NCI-H1694 treated with DMSO at 0.1 percent for 48 hours (cell line): Measurements from ENCODE around the gene LDB3.
"Not testable (repeated sequence)": the region's sequence is repeated elsewhere in the genome, so short reads cannot be mapped to it uniquely, and the experiment has no call there.

Experiments
- DNase-seq: peaks from one replicate; lab custom pipeline; 2025; lab: John Stamatoyannopoulos, UW

LDB3 gene

DNA sequence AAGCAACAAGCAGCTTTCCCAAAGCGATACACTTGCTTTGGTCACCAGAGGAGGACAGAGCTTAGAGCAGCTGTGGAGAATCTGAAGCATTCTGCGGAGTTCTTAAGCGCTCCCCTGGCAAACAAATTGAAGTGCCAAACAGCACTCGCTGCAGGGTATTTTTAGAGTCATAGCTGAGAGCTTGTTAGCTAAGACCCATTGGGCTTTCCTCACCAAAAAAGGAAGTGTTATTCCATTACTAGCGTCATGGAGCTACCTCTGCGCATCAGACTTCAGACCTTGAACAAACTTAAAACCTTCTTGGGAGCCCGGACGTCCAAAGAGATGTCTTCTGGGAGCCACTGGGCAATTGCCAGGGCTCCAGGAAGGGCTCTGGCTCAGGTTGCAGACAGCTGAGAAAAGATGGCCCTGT lies 65.0 kb downstream of the LDB3 start:
- DNase-seq, result no peak

DNA sequence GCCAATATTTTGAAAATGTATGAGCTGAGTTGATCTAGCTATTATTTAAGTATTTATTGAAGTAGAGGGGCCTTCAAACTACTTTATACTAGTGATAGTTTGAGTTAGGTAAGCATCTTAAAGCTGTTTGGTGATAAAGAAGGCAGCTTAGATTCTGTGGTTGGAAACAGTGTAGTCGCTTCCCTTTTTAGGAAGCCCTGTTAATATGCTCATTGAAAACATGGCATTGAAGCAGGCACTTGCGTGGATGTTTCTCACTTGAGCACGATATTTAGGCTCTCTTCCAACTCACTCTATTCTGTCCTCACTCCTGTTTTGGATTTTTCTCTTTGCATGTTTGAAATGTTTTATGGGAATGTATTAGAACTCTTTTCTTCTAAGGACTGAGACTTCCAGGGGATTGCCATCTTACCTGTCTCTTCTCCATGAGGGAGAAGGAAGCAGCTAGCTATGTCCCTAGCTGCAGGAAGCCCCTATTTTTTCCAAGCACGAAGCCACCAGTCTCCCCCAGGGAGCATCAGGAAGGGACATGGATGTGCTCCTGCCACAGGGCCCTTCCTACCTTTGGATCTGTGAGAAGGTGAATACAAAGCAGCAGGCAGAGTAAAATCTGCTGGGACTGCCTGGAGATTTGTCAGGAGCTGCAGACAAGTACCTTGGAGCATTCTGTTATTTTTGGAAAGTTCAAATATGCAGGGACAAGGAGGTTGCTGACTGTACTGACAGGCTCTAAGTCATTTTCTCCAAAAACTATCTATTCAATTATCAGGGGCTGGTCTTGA lies 66.1 kb downstream of the LDB3 start:
- no peak for DNase-seq

DNA sequence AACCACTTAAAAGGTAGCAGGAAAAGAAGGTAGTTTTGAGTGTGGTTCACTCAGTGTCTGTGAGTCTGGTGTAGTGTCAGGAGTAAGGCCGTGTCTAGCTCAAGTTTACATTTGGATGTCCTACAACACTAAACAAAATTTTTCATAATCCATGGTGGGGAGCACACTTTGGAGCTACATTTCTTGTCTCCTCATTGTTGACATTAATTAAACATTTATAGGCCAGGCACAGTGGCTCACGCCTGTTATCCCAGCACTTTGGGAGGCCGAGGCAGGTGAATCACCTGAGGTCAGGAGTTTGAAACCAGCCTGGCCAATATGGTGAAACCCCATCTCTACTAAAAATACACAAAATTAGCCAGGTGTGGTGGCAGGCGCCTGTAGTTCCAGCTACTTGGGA lies 67.0 kb downstream of the LDB3 start:
- DNase-seq, result not testable (repeated sequence)

DNA sequence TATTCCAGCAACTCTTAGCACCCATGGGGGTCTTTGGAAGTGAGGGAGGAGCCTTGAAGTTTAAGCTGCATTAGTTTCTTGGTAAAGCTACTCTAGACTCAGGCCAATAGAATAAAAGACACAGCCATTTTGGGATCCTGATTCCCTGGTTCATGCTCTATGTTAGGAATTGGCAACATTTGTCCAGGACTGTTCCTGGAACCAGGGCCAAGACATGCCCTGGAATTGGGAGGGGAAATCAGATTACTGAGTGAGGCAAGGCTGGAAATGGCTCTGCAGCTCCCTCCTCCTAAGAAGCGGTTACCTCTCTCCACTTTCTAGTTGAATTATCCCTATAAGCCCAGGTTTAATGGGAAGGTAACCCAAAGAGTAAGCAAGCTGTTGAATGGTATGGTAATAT lies 73.9 kb downstream of the LDB3 start:
- no peak for DNase-seq

DNA sequence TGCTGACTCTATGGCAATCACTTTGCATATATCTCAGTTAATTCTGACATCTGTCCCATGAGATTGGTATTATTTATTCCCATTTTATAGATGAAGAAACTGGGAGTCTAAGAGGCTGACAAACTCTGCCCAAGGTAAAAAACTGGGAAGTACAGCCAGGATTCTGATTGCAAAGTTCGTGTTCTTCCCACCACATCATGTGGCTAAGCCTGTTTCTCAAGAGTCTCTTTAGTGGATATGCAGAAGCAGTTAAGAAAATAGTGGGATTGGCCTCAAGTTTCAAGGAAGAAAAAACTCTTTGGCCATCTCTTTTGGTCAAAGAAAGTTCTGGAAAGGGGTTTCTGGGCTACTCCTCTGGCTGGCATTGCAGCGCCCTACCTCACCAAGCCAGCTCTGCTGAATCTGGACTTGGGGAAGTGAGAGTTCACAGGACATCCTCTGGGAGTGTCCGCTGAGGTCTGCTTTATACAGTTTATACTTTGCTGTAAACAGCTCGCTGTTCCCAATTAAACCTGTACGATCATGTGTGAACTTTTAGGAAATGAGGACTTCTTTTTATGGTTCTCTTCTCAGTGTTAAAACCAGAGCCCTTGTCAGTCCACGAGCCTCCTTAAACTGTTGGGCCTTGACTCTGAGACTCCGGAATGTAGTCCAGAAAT lies 75.9 kb downstream of the LDB3 start:
- DNase-seq, result no peak

DNA sequence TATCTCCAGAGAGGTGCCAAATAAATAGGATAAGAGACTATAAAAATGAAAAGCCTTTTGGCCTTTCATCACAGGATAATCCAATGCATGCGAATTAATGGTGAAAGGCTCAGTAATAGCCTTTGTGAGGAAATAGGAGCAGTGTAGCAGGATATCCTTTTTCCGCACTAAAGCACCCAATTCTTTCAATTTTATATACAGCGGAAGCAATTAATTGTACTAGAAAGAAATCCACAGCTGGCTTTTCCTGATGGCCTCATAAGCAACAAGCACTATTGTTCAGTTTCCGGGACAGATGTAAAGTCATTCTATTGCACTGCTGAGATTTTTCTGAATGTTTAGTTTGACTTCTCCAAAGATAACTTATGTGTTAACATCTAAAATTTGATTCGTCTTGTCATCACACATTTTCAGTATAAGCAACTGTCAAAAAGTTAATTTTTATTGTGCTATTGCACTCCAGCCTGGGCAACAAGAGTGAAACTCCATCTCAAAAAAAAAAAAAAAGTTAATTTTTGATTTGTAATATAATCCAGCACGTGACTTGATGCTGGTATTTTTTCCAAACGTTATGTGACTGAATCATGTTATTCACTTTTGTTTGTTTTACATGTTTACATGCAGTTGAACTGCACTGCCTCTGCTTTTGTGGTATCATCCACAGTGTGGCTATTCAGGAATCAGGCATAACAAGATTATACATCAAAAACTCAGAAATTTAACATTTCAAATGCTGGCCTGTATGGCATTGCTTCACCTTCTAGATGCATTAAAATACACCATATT lies 79.7 kb downstream of the LDB3 start:
- DNase-seq, result no peak

DNA sequence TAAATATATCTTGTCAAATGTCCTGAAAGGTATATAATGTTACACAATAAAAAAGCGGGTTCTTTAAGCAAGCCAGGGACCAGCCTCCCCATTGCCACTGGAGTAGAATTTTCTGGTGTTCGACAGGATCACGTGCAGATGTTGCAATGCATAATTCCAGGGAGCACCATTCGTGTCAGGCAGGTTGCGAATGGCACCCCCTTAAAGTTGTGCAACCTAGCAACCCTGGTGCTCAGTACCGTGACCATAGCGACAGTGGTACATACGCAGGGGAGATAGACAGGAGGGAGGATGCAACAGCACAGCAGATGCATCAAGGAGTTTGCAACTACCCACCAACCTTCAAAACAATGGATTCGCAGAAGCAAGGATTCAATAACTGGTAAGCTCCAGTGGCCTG lies 81.5 kb downstream of the LDB3 start:
- no peak for DNase-seq

DNA sequence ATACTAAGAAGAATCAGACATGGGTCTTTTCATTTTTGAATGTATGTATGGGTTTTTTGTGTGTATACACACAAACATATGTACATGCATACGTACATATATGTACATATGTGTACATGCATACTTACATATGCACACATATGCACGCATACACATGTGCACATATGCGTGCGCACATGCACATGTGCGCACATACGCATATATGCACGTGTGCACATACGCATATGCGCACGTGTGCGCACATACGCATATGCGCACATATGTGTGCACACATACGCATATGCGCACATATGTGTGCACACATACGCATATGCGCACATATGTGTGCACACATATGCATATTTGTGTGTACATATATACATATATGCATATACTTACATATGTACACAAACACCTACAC lies 83.2 kb downstream of the LDB3 start:
- DNase-seq, result no peak

DNA sequence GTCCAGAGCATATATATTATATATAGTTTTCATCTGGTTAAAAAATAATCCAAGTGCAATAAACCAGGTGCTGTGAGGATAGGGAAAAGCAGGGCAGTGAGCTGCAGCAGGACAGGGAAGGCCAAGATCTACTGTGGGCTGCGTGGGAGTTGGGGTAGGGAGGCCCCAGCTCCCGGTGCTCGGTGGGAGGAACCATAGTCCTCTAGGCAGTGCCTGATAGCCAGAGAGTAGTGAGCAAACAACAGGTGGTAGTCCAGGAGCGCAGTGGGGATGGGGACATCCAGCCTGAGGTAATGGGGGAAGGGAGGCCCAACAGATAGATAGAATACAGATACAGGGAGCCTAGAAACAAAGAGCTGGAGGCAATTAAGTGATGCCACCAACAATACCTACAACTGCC lies 84.0 kb downstream of the LDB3 start:
- DNase-seq, result no peak

DNA sequence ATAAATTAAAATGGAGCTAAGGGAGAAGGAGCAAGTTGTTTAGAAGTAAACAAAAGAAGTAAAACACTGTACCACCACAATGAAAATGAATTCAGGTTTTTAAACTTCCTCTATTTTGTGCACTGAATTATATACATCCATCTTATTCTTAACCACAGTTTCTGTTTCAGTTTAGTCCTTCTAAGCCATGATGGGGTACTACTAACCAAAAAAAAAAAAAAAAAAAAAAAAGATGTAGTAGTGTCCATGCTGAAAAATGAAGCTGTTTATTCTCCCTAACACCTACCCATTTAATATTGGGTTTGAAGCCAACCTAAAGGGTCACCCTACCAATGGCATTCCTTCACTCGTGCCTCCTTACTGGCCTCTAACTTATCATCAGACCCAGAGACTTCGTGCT lies 84.7 kb downstream of the LDB3 start:
- no peak for DNase-seq

DNA sequence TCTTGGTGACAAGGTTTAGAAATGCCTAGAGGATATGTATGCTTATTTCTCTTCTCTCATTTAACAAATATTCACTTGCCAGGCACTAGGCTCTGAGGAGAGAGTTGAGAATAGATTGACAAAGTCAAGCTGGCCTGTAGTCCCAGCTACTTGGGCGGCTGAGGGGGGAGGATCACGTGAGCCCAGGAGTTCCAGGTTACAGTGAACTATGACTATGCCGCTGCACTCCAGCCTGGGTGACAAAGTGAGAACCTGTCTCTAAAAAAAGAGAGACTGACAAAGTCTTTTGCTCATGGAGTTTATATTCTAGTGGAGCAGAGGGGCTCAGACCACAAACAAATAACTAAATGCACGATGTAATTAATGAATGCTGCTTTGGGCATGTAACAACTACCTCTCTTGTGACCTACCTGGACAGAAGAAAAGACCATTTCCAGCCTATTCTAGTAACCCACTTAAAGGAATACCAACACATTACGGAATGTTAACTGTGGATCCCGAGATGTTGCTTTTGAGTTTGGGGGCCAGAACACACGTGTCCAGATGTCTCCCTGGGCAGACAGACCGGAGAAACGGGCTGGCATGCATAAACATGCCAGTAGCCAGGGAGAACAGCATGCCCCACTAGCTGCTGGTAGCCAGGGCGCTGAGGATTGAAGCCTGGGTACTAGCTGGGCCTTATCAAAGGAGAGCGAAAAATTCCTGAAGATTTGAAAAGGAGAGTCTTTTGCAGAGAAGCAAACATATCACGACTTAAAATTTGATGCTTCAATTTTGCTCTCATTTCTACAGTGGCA lies 85.5 kb downstream of the LDB3 start:
- DNase-seq, result no peak

DNA sequence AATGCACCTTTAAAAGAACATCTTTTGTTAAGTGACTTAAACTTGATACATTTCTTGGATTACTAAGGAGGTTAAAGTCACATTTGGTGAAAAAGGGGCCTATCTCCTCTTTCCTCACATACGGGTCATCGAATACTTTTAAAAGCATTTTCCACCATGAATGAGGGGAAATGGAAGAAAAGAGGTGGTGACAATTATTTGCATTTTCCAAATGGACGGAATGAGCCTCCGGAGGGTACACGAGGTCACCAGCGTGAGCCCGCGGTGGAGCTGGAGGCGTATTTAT lies 87.1 kb downstream of the LDB3 start:
- DNase-seq, result peak; percentile 66

DNA sequence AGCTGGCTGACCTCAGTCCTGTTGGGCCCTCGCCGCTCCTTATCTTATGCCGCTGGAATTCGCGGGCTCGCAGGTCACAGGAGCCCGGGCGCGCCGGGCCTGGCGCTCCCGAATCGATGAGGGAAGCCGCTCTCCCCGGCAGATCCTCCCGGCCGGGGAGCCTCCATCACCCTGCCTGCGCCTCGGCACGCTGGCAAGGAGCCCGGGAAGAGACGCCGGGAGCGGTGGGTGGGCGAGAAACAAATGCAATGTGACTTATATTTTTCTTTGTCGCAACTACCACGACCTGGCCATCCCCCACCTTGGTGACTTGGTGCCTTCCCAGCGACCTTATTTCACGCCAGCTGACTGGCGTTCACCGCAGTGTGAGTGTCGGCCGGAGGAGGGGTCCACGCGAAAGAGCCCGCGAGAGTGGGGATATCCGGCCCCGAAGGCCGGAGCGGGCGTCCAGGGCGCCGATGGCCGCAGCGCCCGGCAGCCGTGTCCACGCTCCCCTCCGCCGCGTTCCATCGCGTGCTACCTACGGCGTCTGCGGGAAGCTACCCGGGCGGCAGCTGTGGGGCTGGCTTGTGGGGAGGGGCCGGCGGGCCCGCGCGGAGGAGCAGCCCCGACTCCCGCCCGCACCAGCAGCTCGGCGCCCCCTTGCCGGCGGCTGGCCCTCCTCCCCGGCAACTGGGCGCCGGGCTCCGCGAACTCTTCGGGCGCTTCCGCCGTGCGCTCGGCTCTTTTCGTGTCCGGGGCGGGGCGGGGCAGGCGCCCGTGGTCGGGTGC lies 87.6 kb downstream of the LDB3 start:
- peak; percentile 66 for DNase-seq

DNA sequence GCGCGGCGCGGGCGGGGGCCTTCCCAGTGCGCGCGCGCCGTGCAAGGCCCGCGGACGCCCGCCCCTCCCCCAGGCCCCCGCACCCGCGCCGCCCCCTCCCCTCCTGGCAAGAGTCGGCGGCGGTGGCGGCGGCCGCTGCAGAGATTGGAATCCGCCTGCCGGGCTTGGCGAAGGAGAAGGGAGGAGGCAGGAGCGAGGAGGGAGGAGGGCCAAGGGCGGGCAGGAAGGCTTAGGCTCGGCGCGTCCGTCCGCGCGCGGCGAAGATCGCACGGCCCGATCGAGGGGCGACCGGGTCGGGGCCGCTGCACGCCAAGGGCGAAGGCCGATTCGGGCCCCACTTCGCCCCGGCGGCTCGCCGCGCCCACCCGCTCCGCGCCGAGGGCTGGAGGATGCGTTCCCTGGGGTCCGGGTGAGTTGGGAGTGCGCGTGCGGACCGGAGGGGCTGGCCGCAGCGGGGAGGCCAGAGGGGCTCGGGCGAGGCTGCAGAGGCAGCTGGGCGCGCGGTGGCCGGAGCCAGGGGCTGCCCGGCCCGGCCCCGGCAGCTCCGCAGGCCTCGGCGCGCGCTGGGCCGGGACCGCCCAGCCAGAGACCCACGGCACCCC lies 88.3 kb downstream of the LDB3 start, which contains the start of gene BMPR1A:
Gene BMPR1A (plus strand): TSS at position 109 of the 602 bp plus-strand sequence. CDS start 119,400 bp downstream, outside the sequence.
- no peak for DNase-seq

DNA sequence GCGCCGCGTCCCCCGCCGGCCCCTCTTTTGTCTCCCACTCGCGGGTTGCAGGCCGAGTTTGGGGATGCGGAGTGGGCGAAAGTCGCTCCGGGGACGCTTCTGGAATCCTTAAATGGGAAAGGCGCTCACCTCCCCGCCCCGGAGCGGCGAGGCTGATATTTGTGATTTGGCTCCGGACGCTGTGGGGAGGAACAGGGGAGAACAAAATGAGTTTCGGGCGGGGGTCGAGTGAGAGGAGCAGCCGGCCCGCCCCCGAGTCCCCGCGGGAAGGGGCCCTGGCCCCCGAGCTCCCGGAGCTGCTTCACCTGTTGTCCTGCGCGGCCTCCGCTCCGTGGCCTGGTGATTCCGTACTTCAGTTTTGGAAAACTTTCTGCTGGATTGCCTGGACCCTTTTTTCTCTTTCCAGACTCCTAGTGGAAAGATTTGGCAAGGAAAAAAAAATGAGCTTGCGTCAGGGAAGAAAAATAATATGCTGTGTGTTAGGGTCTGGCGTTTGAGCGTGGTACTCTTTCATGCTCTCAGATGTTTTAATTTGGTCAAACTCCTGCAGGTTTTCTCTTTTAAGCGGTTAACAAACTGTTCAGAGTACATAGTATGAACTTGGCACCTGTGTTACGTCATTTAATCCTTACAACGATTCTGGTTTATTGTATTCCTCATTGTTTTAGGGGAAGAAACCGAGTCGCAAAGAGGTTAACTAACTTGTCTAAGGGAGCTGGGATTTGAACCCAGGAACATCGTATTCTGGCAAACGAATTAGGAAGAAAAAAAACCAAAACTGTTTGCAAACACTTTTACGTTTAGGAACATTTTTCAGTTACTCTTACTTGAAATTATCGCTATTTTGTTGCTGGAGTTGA lies 89.0 kb downstream of the LDB3 start:
- peak; percentile 4 for DNase-seq

DNA sequence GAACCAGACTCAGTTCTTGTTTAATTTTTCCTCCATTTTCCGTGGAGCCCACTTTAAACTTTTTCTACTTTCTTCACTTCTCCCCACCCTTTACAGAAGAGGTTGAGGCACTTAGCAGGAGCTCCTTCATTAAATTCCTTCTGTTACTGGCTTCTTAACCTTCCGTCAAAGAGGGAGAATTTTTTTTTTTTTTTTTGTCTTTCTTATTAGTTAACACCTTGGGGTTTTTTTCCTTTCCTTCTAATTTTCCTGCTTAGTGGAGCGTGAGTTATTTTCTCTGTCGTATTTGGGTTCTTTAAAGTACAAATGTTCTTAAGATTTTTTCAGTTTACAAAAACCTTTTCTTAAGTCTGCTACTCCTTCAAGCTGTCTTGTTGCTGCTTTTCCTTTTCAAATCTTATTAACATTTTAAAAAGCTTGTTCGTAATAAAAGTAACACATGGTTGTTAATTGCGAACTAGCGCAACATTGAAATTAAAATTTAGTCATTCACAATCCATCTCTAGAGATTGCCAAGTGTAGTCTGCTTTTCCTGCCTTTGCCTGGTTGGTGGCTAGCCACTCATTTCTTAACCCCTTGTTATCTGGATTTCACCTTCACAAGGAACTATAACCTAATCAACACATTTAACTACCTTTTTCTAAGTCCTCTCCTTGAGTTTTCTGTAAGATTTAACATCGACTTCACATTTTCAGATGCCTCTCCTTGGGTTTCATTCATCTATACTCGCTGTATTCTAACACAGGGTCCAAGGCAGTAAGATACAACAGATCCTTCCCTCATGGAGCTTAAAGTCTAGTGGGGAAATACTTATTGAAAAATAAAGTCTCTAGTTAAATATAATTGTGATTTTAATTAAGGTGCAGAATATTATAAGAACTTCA lies 90.1 kb downstream of the LDB3 start:
- no peak for DNase-seq

DNA sequence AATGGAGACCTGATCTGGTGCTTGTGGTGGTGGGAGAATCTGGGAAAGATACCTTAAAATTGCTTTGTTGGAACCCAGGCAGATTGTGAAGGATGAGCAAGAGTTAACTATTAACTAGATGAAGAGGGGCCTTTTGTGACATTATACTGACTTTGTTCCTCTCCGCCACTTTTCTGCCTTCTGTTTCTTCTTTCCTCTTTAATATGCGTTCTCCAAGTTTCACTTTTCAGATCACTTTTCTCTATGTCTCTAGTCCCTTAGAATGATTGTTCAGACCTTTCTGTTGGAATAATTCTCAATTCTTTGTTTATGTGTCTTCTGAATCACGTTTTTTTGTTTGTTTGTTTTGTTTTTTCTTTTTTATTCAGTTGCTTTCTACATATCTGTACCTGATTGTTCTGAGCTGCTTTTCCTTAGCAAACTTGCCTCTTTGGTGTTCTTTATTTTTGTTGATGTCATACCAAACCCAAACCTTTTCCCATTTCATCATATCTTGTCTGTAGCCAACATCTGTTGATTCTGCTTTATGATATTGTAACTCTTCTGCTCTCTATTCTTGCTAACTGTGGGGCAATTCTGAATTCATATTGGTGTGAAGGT lies 90.9 kb downstream of the LDB3 start:
- no peak for DNase-seq

DNA sequence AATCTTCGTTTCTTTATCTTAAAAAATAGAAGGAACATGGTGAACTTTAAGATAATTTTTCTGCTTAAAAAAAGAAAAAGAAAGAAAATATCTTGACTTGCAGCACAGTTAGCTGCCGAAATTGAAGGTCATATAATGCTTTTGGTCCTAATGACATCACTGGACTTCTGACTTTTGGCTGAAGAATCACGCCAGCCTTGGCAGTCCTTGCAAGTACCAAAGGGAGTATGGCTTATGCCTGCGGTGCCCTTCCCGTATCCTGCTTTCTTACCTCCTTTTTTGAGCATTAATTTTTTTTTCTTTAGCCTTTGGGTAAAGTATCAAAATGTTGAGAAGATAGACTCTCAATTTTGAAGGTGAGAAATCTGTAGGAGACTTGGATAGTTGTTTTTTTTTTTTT lies 95.1 kb downstream of the LDB3 start:
- DNase-seq, result no peak

DNA sequence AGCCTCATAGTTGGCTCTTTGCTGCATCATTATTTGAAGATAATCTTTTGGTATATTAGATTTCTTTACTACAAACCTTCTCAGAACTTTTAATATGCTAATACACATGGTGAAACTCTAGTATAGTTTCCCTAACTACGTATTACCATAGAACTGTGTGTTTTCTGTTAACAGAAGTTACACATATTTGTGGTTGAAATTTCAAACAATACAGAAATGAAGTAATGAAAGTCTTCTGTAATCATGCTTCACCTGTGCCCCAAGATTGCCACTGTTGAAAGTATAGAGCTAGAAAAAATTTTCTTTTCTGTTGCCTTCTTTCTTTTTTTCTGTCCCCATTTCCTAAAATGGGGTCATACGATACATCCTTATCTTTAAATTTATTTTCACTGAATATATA lies 97.2 kb downstream of the LDB3 start:
- DNase-seq, result no peak
